GM12874 (cell line): ENCODE measurements around the gene UNC79.

Experiments
- CTCF ChIP-seq: IDR thresholded peaks from 2 replicates; pipeline ENCODE4 v1.5.1; 2011; ENCODE audit warnings: low read depth, mild to moderate bottlenecking, control low read depth, low read length, moderate library complexity; ENCODE audit not compliant: insufficient read depth

The UNC79 gene

GRCh38 chr14:93708800-93709199 lies 278.1 kb downstream of the UNC79 start:
- no peak for TF ChIP-seq CTCF

- no peak for TF ChIP-seq CTCF
These were observed 278.5 kb downstream of the UNC79 start for GRCh38 chr14:93709249-93709648.

- TF ChIP-seq CTCF, result no peak
These were observed 281.5 kb downstream of the UNC79 start for GRCh38 chr14:93712079-93712837.

GRCh38 chr14:93712838-93713724 lies 282.3 kb downstream of the UNC79 start:
- no peak for TF ChIP-seq CTCF

GRCh38 chr14:93713726-93714405 lies 283.1 kb downstream of the UNC79 start:
- no peak for TF ChIP-seq CTCF

- TF ChIP-seq CTCF, result no peak
These were observed 283.9 kb downstream of the UNC79 start for GRCh38 chr14:93714605-93715004.
